SK-N-SH treated with all-trans-retinoic acid at 6 μM for 48 hours (cell line): Measurements from ENCODE around the gene MIOX.
"Not testable (repeated sequence)": the region's sequence is repeated elsewhere in the genome, so short reads cannot be mapped to it uniquely, and the experiment has no call there.

ENCODE experiments used
- ATAC-seq: fragments of 200-7000 bp; cut with Tn5 transposase; 3 replicates; pipeline ENCODE4 v1.9.1; 2020; ENCODE audit warnings: mild to moderate bottlenecking, moderate library complexity
- ARNTL ChIP-seq: fragments of 450-650 bp; formaldehyde crosslinking; IDR thresholded peaks from 2 replicates; pipeline ENCODE4 v1.5.0; 2020; ENCODE audit warnings: low read depth, mild to moderate bottlenecking, moderate library complexity, borderline replicate concordance
- BACH2 ChIP-seq: fragments of 250-450 bp; sonication (Bioruptor Pico); IDR thresholded peaks from 2 replicates; pipeline ENCODE4 v1.9.0; 2021; ENCODE audit warnings: mild to moderate bottlenecking, borderline replicate concordance
- CSDC2 ChIP-seq: fragments of 250-450 bp; sonication (Bioruptor Pico); IDR thresholded peaks from 2 replicates; pipeline ENCODE4 v1.5.0; 2020; ENCODE audit warnings: mild to moderate bottlenecking, moderate library complexity
- CSRNP3 ChIP-seq: fragments of 250-450 bp; sonication (Bioruptor Pico); IDR thresholded peaks from 2 replicates; pipeline ENCODE4 v1.5.1; 2021; ENCODE audit warnings: mild to moderate bottlenecking, moderate library complexity
- ESRRG ChIP-seq: fragments of 250-450 bp; sonication (Bioruptor Pico); IDR thresholded peaks from 2 replicates; pipeline ENCODE4 v1.6.1; 2021; ENCODE audit warnings: mild to moderate bottlenecking
- GLIS3 ChIP-seq: fragments of 250-450 bp; sonication (Bioruptor Pico); IDR thresholded peaks from 2 replicates; pipeline ENCODE4 v1.5.0; 2020; ENCODE audit warnings: mild to moderate bottlenecking, moderate library complexity
- ISL1 ChIP-seq: fragments of 250-450 bp; sonication (Bioruptor Pico); IDR thresholded peaks from 2 replicates; pipeline ENCODE4 v2.1.2; 2022; ENCODE audit warnings: mild to moderate bottlenecking, moderate library complexity
- OSR1 ChIP-seq: fragments of 250-450 bp; sonication (Bioruptor Pico); IDR thresholded peaks from 2 replicates; pipeline ENCODE4 v1.8.0; 2022; ENCODE audit warnings: moderate library complexity, mild to moderate bottlenecking, inconsistent platforms
- RARB ChIP-seq: fragments of 250-450 bp; sonication (Bioruptor Pico); IDR thresholded peaks from 2 replicates; pipeline ENCODE4 v1.8.0; 2021; ENCODE audit warnings: mild to moderate bottlenecking, moderate library complexity
- SNAI2 ChIP-seq: fragments of 250-450 bp; sonication (Bioruptor Pico); IDR thresholded peaks from 2 replicates; pipeline ENCODE4 v1.5.0; 2020; ENCODE audit warnings: mild to moderate bottlenecking, moderate library complexity
- TCF4 ChIP-seq: fragments of 250-450 bp; sonication (Bioruptor Pico); IDR thresholded peaks from 2 replicates; pipeline ENCODE4 v1.8.0; 2021; ENCODE audit warnings: mild to moderate bottlenecking, moderate library complexity, borderline replicate concordance
- TOX ChIP-seq: fragments of 250-450 bp; sonication (Bioruptor Pico); IDR thresholded peaks from 2 replicates; pipeline ENCODE4 v1.8.0; 2021; ENCODE audit warnings: mild to moderate bottlenecking, moderate library complexity, borderline replicate concordance
- ZC3H10 ChIP-seq: fragments of 250-450 bp; sonication (Bioruptor Pico); IDR thresholded peaks from 2 replicates; pipeline ENCODE4 v1.5.1; 2021; ENCODE audit warnings: mild to moderate bottlenecking, moderate library complexity
- ZFP3 ChIP-seq: fragments of 250-450 bp; sonication (Bioruptor Pico); IDR thresholded peaks from 2 replicates; pipeline ENCODE4 v1.5.0; 2020; ENCODE audit warnings: mild to moderate bottlenecking, moderate library complexity
- ZFP30 ChIP-seq: fragments of 450-650 bp; formaldehyde crosslinking; IDR thresholded peaks from 2 replicates; pipeline ENCODE4 v1.5.0; 2022; ENCODE audit warnings: mild to moderate bottlenecking, moderate library complexity
- ZNF565 ChIP-seq: fragments of 450-650 bp; formaldehyde crosslinking; conservative IDR thresholded peaks from 2 replicates; pipeline ENCODE4 v1.5.0; 2020; ENCODE audit warnings: low read depth, mild to moderate bottlenecking, moderate library complexity
- ZNF70 ChIP-seq: fragments of 450-650 bp; formaldehyde crosslinking; IDR thresholded peaks from 2 replicates; pipeline ENCODE4 v1.5.0; 2020; ENCODE audit warnings: mild to moderate bottlenecking, moderate library complexity
- ZNF8 ChIP-seq: fragments of 450-650 bp; formaldehyde crosslinking; IDR thresholded peaks from 2 replicates; pipeline ENCODE4 v1.5.0; 2020; ENCODE audit warnings: mild to moderate bottlenecking, moderate library complexity
- TF ChIP-seq, protein P1 (sequence below): fragments of 250-450 bp; sonication (Bioruptor Pico); IDR thresholded peaks from 2 replicates; pipeline ENCODE4 v1.8.0; 2021; ENCODE audit warnings: low read depth, mild to moderate bottlenecking, moderate library complexity, borderline replicate concordance
- TF ChIP-seq, protein P2 (sequence below): fragments of 250-450 bp; sonication (Bioruptor Pico); IDR thresholded peaks from 2 replicates; pipeline ENCODE4 v1.8.0; 2020; ENCODE audit warnings: mild to moderate bottlenecking, moderate library complexity, borderline replicate concordance
- TF ChIP-seq, protein P3 (sequence below): fragments of 250-450 bp; sonication (Bioruptor Pico); IDR thresholded peaks from 2 replicates; pipeline ENCODE4 v1.5.0; 2020; ENCODE audit warnings: mild to moderate bottlenecking, moderate library complexity
- TF ChIP-seq, protein P4 (sequence below): fragments of 250-450 bp; sonication (Bioruptor Pico); IDR thresholded peaks from 2 replicates; pipeline ENCODE4 v1.5.1; 2020; ENCODE audit warnings: low read depth, mild to moderate bottlenecking, moderate library complexity

The MIOX gene

DNA sequence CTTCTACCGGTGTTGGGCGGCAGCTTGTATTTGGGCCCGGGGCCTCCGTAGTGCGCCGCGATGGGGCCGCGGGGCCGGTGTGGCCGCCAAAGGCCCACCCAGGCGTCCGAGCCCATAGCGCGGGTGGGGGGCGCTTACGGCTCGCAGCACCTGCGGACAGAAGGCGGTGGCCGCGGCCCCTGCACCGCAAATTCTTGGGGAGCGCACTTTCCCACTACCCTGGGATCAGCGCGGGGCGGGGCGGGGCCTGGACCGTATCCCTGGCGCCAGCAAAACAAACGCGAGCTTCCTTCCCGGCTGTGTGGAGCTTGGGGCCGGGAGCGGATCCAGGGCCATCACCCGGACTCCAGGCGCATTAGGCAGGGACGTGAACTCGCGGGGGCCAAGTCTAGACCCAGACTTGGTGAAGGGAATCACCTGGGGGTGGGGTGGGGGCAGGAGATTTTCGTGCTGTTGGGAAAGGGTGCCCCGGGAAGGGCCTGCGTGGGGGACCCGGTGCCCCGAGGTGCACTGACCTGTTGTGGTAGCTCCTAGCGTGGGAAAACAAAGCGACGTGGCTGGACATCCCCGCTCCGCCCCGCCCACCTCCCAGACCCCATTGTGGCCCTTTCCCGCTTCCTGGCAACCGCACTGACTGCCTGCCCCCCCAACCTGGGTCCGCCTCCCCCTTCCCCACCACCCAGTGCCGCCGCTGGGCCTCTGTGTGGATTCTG lies 45.5 kb downstream of the MIOX start (continued):
- TF ChIP-seq, protein P1, sequence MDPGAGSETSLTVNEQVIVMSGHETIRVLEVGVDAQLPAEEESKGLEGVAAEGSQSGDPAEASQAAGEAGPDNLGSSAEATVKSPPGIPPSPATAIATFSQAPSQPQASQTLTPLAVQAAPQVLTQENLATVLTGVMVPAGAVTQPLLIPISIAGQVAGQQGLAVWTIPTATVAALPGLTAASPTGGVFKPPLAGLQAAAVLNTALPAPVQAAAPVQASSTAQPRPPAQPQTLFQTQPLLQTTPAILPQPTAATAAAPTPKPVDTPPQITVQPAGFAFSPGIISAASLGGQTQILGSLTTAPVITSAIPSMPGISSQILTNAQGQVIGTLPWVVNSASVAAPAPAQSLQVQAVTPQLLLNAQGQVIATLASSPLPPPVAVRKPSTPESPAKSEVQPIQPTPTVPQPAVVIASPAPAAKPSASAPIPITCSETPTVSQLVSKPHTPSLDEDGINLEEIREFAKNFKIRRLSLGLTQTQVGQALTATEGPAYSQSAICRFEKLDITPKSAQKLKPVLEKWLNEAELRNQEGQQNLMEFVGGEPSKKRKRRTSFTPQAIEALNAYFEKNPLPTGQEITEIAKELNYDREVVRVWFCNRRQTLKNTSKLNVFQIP, result no peak
- TF ChIP-seq, protein P2, sequence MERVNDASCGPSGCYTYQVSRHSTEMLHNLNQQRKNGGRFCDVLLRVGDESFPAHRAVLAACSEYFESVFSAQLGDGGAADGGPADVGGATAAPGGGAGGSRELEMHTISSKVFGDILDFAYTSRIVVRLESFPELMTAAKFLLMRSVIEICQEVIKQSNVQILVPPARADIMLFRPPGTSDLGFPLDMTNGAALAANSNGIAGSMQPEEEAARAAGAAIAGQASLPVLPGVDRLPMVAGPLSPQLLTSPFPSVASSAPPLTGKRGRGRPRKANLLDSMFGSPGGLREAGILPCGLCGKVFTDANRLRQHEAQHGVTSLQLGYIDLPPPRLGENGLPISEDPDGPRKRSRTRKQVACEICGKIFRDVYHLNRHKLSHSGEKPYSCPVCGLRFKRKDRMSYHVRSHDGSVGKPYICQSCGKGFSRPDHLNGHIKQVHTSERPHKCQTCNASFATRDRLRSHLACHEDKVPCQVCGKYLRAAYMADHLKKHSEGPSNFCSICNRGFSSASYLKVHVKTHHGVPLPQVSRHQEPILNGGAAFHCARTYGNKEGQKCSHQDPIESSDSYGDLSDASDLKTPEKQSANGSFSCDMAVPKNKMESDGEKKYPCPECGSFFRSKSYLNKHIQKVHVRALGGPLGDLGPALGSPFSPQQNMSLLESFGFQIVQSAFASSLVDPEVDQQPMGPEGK (CRISPR knock-in tag), result no peak
- TF ChIP-seq ZNF70 (CRISPR knock-in tag) (no peak), OSR1 (CRISPR knock-in tag) (no peak), ZFP3 (CRISPR knock-in tag) (no peak), ZFP30 (CRISPR knock-in tag) (no peak), BACH2 (CRISPR knock-in tag) (no peak), SNAI2 (CRISPR knock-in tag) (no peak), ESRRG (no peak), GLIS3 (CRISPR knock-in tag) (no peak), ARNTL (no peak), CSRNP3 (CRISPR knock-in tag) (no peak), RARB (CRISPR knock-in tag) (no peak)

- no peak for TF ChIP-seq TOX (CRISPR knock-in tag)
- TF ChIP-seq OSR1 (CRISPR knock-in tag), result no peak
- TF ChIP-seq, protein P1, result no peak
- TF ChIP-seq, protein P2 (CRISPR knock-in tag), result no peak
- TF ChIP-seq ZNF8 (CRISPR knock-in tag), result no peak
- TF ChIP-seq ZNF565, result no peak
- TF ChIP-seq ISL1 (CRISPR knock-in tag), result no peak
- TF ChIP-seq TCF4 (CRISPR knock-in tag), result no peak
- no peak for TF ChIP-seq ZFP3 (CRISPR knock-in tag)
- TF ChIP-seq, protein P3, sequence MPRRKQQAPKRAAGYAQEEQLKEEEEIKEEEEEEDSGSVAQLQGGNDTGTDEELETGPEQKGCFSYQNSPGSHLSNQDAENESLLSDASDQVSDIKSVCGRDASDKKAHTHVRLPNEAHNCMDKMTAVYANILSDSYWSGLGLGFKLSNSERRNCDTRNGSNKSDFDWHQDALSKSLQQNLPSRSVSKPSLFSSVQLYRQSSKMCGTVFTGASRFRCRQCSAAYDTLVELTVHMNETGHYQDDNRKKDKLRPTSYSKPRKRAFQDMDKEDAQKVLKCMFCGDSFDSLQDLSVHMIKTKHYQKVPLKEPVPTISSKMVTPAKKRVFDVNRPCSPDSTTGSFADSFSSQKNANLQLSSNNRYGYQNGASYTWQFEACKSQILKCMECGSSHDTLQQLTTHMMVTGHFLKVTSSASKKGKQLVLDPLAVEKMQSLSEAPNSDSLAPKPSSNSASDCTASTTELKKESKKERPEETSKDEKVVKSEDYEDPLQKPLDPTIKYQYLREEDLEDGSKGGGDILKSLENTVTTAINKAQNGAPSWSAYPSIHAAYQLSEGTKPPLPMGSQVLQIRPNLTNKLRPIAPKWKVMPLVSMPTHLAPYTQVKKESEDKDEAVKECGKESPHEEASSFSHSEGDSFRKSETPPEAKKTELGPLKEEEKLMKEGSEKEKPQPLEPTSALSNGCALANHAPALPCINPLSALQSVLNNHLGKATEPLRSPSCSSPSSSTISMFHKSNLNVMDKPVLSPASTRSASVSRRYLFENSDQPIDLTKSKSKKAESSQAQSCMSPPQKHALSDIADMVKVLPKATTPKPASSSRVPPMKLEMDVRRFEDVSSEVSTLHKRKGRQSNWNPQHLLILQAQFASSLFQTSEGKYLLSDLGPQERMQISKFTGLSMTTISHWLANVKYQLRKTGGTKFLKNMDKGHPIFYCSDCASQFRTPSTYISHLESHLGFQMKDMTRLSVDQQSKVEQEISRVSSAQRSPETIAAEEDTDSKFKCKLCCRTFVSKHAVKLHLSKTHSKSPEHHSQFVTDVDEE (CRISPR knock-in tag), result no peak
- TF ChIP-seq CSDC2, result no peak
- no peak for TF ChIP-seq RARB (CRISPR knock-in tag)
- TF ChIP-seq BACH2 (CRISPR knock-in tag), result no peak
- TF ChIP-seq ZNF70 (CRISPR knock-in tag), result no peak
- TF ChIP-seq ZC3H10, result no peak
- TF ChIP-seq, protein P4, sequence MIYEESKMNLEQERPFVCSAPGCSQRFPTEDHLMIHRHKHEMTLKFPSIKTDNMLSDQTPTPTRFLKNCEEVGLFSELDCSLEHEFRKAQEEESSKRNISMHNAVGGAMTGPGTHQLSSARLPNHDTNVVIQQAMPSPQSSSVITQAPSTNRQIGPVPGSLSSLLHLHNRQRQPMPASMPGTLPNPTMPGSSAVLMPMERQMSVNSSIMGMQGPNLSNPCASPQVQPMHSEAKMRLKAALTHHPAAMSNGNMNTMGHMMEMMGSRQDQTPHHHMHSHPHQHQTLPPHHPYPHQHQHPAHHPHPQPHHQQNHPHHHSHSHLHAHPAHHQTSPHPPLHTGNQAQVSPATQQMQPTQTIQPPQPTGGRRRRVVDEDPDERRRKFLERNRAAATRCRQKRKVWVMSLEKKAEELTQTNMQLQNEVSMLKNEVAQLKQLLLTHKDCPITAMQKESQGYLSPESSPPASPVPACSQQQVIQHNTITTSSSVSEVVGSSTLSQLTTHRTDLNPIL (CRISPR knock-in tag), result no peak
- no peak for TF ChIP-seq ESRRG
- TF ChIP-seq ZFP30 (CRISPR knock-in tag), result no peak
- no peak for ATAC-seq
Measured at GRCh38 chr22:50532824-50533796, 46.5 kb downstream of the MIOX start.

DNA sequence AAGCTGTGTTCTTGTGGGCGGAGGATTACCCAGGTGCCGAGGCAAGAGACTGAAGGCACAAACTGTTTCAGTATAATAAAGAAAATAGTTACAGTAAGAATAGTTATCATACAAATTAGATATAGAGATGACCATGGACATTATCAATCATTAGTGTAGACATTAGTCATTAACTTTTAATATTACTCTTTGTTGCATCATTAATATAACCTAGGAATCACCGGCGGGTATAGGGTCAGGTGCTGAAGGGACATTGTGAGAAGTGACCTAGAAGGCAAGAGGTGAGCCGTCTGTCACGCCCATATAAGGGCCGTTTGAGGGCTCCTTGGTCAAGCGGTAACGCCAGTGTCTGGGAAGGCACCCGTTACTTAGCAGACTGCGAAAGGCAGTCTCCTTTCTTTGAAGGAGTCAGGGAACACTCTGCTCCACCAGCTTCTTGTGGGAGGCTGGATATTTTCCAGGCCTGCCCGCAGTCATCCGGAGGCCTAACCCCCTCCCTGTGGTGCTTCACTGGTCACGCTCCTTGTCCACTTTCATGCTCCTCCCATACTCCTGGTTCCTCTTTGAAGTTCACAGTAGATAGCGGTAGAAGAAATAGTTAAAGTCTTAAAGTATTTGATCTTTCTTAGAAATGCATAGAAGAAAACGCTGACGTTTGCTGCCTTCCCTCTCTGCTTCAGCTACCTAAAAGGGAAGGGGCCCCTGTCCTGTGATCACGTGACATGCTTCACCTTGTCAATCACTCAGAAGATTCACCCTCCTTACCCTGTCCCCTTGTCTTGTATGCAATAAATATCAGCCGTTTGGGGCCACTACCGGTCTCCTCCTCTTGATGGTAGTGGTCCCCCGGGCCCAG lies 47.4 kb downstream of the MIOX start:
- not testable (repeated sequence) for ATAC-seq
